Stimulated activated CD4-positive, alpha-beta T cell treated with anti-CD3 and anti-CD28 coated beads, TNF-alpha, amount 100 ng/mL, for 24 hours (primary cell): Measurements from ENCODE around the gene CCDC183.
A peak's percentile ranks its signal among the peaks of the same experiment; 100 is the strongest.

Experiments
- DNase-seq, 3 experiments: peaks; one replicate each; pipeline ENCODE4 v3.0.0-alpha.2; 2020; ENCODE audit warnings: low read depth in 3 of 3

The CCDC183 gene

DNA sequence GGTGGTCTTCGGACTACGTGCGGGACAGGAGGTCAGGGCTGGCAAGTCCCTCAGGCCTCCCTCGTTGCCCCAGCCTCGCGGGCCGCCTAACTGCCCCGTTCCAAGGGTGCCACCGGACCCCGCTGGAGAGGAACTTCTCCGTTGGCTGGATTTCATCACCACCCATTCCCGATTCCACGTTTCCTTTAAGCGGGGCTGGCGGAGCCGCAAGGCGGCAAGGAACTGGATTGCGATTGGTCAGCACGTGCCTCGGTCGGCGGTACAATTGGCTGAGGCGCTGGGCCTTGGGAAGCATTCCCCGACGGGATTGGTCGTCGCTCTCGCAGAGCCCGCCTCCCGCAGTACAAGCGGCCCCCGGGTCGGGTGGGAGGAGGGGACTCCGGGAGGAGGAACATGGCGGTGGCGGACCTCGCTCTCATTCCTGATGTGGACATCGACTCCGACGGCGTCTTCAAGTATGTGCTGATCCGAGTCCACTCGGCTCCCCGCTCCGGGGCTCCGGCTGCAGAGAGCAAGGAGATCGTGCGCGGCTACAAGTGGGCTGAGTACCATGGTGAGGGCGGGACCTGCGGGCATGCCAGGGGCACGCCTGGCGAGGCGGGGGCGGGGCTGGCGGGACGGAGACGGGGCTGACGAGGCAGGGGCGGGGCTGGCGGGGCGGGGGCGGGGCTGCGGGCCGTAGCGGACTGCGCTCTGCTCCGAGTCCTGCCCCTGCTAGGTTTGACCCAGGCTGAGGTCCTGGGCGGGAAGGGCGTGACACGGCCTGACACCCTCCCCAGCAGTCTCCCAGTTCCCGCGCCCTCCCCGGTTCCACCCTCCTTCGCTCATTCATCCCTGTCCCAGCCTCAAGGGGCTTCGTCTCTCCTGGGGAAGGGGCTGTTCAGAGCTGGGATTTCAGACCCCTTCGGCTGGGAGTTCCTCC lies 53.2 kb downstream of the CCDC183 start, which contains the start of gene PHPT1:
TSS of gene PHPT1 (plus strand) at position 372 of the 922 bp plus-strand sequence. CDS start at position 394, 22 bp downstream.
- peak; percentile 91 to 96 (median 93) for DNase-seq

DNA sequence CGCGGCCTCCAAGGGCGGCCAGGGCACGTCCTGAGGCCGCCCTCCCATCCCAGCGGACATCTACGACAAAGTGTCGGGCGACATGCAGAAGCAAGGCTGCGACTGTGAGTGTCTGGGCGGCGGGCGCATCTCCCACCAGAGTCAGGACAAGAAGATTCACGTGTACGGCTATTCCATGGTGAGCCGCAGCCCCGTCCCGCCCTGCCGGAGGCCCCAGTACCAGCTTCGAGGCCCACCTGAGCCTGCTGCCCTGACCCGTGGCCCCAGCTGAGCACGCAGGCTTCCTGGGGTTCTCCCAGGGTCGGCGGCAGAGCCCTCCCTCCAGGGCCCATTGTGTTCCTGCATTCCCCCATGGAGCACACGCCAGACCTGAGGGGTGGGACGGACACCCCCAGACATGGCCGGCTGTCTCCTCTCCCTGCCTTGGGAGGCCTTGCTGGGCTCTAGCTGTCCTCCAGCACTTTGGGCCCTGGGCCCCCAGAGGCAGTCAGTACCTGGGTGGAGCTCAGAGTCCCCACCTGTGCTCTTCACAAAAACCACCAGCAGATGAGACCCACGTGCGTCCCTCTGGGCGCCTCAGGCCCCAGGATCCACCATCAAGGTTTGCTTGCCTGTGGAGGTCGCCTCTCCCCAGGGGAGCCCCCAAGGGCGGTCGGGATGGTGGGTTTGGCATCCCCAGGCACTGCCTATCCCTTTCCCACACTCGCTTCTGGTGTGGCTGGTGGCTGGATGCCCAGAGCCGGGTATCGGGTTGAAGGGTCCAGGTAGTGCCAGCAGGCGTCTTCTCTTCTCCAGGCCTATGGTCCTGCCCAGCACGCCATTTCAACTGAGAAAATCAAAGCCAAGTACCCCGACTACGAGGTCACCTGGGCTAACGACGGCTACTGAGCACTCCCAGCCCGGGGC lies 54.1 kb downstream of the CCDC183 start:
- no peak for DNase-seq

DNA sequence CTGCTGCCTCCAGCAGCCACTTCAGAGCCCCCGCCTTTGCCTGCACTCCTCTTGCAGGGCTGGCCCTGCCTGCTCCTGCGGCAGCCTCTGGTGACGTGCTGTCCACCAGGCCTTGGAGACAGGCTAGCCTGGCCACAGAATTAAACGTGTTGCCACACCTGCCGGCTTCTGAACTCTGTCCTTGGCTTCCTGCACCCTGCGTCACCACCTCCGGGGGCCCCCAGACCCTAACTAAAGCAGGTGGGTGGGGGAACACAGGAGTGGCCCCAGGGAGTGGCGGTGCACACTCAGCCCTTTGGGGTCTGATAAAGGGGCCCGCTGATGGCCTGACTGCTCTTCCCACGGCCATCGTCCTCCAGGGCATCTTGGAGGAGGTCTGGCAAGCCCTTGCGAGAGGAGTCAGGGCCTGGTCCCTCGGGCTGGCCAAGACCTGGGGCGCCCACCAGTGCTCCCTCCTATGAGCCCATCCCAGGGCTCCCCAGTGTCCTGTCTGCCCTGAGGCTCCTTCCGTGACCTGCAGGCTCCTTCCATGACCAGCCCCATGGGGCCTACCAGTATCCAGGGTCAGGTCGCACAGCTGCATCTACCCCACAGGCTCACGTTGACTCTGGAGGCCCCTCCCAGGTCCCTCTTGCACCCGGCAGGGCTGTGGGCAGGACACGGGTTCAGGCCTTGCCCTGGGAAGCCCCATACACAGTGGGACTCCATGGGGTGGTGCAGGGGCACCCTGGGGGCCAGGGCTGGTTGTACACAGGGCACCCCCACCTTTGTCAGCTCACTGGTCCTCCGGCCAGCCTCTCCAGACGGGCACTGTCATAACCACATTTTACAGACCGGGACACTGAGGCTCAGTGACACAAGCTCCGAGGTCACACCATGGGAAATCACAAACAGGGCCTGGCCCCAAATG lies 55.0 kb downstream of the CCDC183 start:
- no peak for DNase-seq

GRCh38 chr9:136851941-136852663 lies 56.0 kb downstream of the CCDC183 start, which contains the start of gene MAMDC4:
TSS of gene MAMDC4 (plus strand) at chr9:136852346. CDS start at chr9:136852417, 71 bp downstream.
- no peak for DNase-seq

GRCh38 chr9:136852664-136853595 lies 56.8 kb downstream of the CCDC183 start:
- no peak for DNase-seq

GRCh38 chr9:136853596-136854112 lies 57.5 kb downstream of the CCDC183 start:
- no peak for DNase-seq

- DNase-seq, result no peak
These were observed 58.1 kb downstream of the CCDC183 start for GRCh38 chr9:136854113-136854841.

DNA sequence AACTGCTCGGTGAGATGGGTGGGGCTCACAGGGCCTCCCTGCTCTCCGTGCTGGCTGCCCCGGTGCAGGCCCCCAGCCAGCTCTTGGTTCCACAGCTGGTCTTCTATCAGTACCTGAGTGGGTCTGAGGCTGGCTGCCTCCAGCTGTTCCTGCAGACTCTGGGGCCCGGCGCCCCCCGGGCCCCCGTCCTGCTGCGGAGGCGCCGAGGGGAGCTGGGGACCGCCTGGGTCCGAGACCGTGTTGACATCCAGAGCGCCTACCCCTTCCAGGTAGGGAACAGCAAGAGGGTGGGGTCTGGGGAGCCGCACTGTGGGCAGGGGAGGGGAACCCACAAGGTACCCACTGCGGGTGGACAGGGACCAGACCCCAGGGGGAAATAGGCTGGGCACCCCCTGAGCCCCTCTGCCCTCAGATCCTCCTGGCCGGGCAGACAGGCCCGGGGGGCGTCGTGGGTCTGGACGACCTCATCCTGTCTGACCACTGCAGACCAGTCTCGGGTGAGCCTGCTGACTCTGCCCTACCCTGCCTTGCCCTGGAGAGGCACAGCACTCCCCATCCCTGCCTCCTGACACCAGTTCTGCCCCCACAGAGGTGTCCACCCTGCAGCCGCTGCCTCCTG lies 58.8 kb downstream of the CCDC183 start:
- no peak for DNase-seq

- DNase-seq, result no peak
These were observed 59.4 kb downstream of the CCDC183 start for GRCh38 chr9:136855461-136856078.

GRCh38 chr9:136856079-136856476 lies 59.9 kb downstream of the CCDC183 start:
- DNase-seq, result no peak

- no peak for DNase-seq
These were observed 60.5 kb downstream of the CCDC183 start for GRCh38 chr9:136856541-136857141.

GRCh38 chr9:136857166-136857565 lies 61.0 kb downstream of the CCDC183 start:
- no peak for DNase-seq
